K562 (cell line): ENCODE data around the gene FBXO10. TPM values are rescaled to one million over a fixed set of nuclear protein-coding genes. Genes with fewer than 3 reads are reported as not detected.

Experiments
- ATAC-seq: fragments of 200-7000 bp; cut with Tn5 transposase; 3 replicates; pipeline ENCODE4 v1.9.1; 2020; ENCODE audit warnings: moderate library complexity
- BruUV-seq: library from RNA; stranded (reverse); fragments of 400-500 nt; replicated peaks from 2 replicates; lab custom pipeline; 2021; lab: Mats Ljungman, UMichigan
- CTCF ChIA-PET: fragments of 300-600 bp; formaldehyde crosslinking; extraction: SDS; loops from one replicate; lab custom pipeline; 2021; ENCODE audit warnings: low intra/inter-chr PET ratio; lab: Yijun Ruan, JAX
- POLR2A ChIA-PET: fragments of 300-600, 350-650 bp; sonication (Branson Sonifier 250); formaldehyde crosslinking; extraction: SDS; loops from one replicate; lab custom pipeline; 2021; ENCODE audit warnings: antibody characterized with exemption, inconsistent platforms; lab: Yijun Ruan, JAX
- DNase-seq, 4 experiments: peaks; one replicate each; pipeline versions ENCODE4 v3.0.0 to v3.0.0-alpha.2; 2011 to 2018; ENCODE audit warnings: low spot score in 3 of 4, mixed read lengths in 3 of 4; ENCODE audit errors: extremely low read depth in 1 of 4
- FAIRE-seq: peaks from 2 replicates; lab custom pipeline; 2011; peaks lifted over from hg19 to GRCh38; lab: Jason Lieb, UNC
- H2AFZ ChIP-seq: 2 replicates; pipeline ENCODE4 v1.6.0; 2011; ENCODE audit warnings: low read depth, low read length, control low read depth, inconsistent platforms
- H3K27ac ChIP-seq: fragments of 200-600 bp; 3 replicates; pipeline ENCODE4 v1.8.0; 2011; ENCODE audit warnings: low read depth, mild to moderate bottlenecking, control low read depth, inconsistent platforms, low read length, moderate library complexity, mixed read lengths; ENCODE audit errors: extremely low read depth
- H3K27me3 ChIP-seq, 2 experiments: fragments of 300-600 bp in 1 of 2; 2 replicates in 1 of 2; 3 replicates in 1 of 2; pipeline versions ENCODE4 v1.6.0 to v1.8.0; 2011; ENCODE audit warnings: inconsistent platforms in 2 of 2, low read length in 2 of 2, mild to moderate bottlenecking in 1 of 2, mixed read lengths in 1 of 2, moderate library complexity in 1 of 2; ENCODE audit not compliant: control insufficient read depth in 2 of 2, insufficient read depth in 2 of 2
- H3K36me3 ChIP-seq: fragments of 300-600 bp; 3 replicates; pipeline ENCODE4 v1.8.0; 2011; ENCODE audit warnings: mild to moderate bottlenecking, low read length, inconsistent platforms; ENCODE audit not compliant: control insufficient read depth, insufficient read depth
- H3K4me1 ChIP-seq, 2 experiments: fragments of 200-600 bp in 1 of 2; replicated peaks in 1 of 2; 2 replicates in 1 of 2; 3 replicates in 1 of 2; pipeline versions ENCODE4 v1.5.1 to v1.8.0; 2011; ENCODE audit warnings: inconsistent platforms in 2 of 2, low read length in 2 of 2, mild to moderate bottlenecking in 1 of 2, mixed read lengths in 1 of 2, moderate library complexity in 1 of 2; ENCODE audit not compliant: control insufficient read depth in 2 of 2, insufficient read depth in 2 of 2
- H3K4me2 ChIP-seq: 2 replicates; pipeline ENCODE4 v1.6.1; 2011; ENCODE audit warnings: low read length, control low read depth, inconsistent platforms, mixed read lengths; ENCODE audit not compliant: insufficient read depth
- H3K4me3 ChIP-seq: fragments of 200-600 bp; sonication (generic), shearing (Covaris generic); 2 replicates; pipeline ENCODE4 v1.5.1; 2016; ENCODE audit warnings: control low read depth, inconsistent platforms
- H3K79me2 ChIP-seq: fragments of 200-600 bp; 3 replicates; pipeline ENCODE4 v1.8.0; 2011; ENCODE audit warnings: low read length, inconsistent platforms; ENCODE audit not compliant: control insufficient read depth, insufficient read depth
- H3K9ac ChIP-seq, 2 experiments: 2 replicates each; pipeline versions ENCODE4 v1.6.0 to v1.6.1; 2011; ENCODE audit warnings: low read depth in 2 of 2, low read length in 2 of 2, control low read depth in 1 of 2, inconsistent platforms in 1 of 2, mild to moderate bottlenecking in 1 of 2, mixed read lengths in 1 of 2; ENCODE audit not compliant: insufficient read depth in 1 of 2
- H3K9me1 ChIP-seq: one replicate; pipeline ENCODE4 v1.6.0; 2011; ENCODE audit warnings: inconsistent platforms, mild to moderate bottlenecking, low read length, moderate library complexity; ENCODE audit not compliant: control insufficient read depth, insufficient read depth
- H3K9me3 ChIP-seq: replicated peaks from 2 replicates; pipeline ENCODE4 v1.5.1; 2011; ENCODE audit warnings: low read depth, low read length, inconsistent platforms; ENCODE audit not compliant: control insufficient read depth, insufficient read depth
- H4K20me1 ChIP-seq: replicated peaks from 2 replicates; pipeline ENCODE4 v1.6.1; 2011; ENCODE audit warnings: low read length, inconsistent platforms, mixed read lengths; ENCODE audit not compliant: control insufficient read depth, insufficient read depth
- ARID1B ChIP-seq: fragments of 450-650 bp; IDR thresholded peaks from 2 replicates; pipeline ENCODE4 v1.6.1; 2016; ENCODE audit warnings: antibody characterized with exemption, mild to moderate bottlenecking, inconsistent platforms
- CBFA2T2 ChIP-seq: fragments of 450-650 bp; conservative IDR thresholded peaks from 2 replicates; pipeline ENCODE4 v1.6.1; 2017; ENCODE audit warnings: mild to moderate bottlenecking
- CBFA2T3 ChIP-seq: fragments of 450-650 bp; IDR thresholded peaks from 2 replicates; pipeline ENCODE4 v1.6.1; 2017
- DPF2 ChIP-seq: fragments of 450-650 bp; IDR thresholded peaks from 2 replicates; pipeline ENCODE4 v1.6.1; 2016
- EZH2 ChIP-seq: IDR thresholded peaks from 2 replicates; pipeline ENCODE4 v1.6.1; 2012; ENCODE audit warnings: low read depth, mild to moderate bottlenecking, inconsistent platforms, low read length, borderline replicate concordance
- JUNB ChIP-seq: fragments of 450-650 bp; formaldehyde crosslinking; conservative IDR thresholded peaks from 2 replicates; pipeline ENCODE4 v1.4.0; 2020; ENCODE audit warnings: mild to moderate bottlenecking
- MEIS2 ChIP-seq: fragments of 450-650 bp; IDR thresholded peaks from 2 replicates; pipeline ENCODE4 v1.6.1; 2014; ENCODE audit warnings: mild to moderate bottlenecking; ENCODE audit not compliant: partially characterized antibody
- MTA2 ChIP-seq: fragments of 450-650 bp; IDR thresholded peaks from 2 replicates; pipeline ENCODE4 v1.6.1; 2016; ENCODE audit warnings: low read depth
- NCOR1 ChIP-seq: fragments of 450-650 bp; IDR thresholded peaks from 2 replicates; pipeline ENCODE4 v1.6.1; 2016; ENCODE audit warnings: mild to moderate bottlenecking, moderate library complexity
- SMAD4 ChIP-seq: fragments of 250-450 bp; sonication (Bioruptor Pico); conservative IDR thresholded peaks from 2 replicates; pipeline ENCODE4 v1.8.0; 2021; ENCODE audit warnings: inconsistent platforms, mild to moderate bottlenecking, moderate library complexity
- SMARCA4 ChIP-seq: fragments of 450-650 bp; IDR thresholded peaks from 2 replicates; pipeline ENCODE4 v1.6.1; 2016
- SP1 ChIP-seq: sonication (generic); formaldehyde crosslinking; IDR thresholded peaks from 2 replicates; pipeline ENCODE4 v1.8.1; 2022; ENCODE audit warnings: mild to moderate bottlenecking, missing genetic modification reagents
- TAL1 ChIP-seq: fragments of 450-650 bp; IDR thresholded peaks from 2 replicates; pipeline ENCODE4 v1.6.1; 2016; ENCODE audit warnings: mild to moderate bottlenecking
- TCF3 ChIP-seq: sonication (generic); formaldehyde crosslinking; IDR thresholded peaks from 2 replicates; pipeline ENCODE4 v1.4.0; 2020; ENCODE audit warnings: mild to moderate bottlenecking, missing genetic modification reagents
- TEAD4 ChIP-seq, 2 experiments: sonication (generic) in 1 of 2; formaldehyde crosslinking in 1 of 2; IDR thresholded peaks; 2 replicates each; pipeline versions ENCODE4 v1.6.1 to v1.8.0; 2012 to 2022; ENCODE audit warnings: borderline replicate concordance in 1 of 2, inconsistent platforms in 1 of 2, low read length in 1 of 2, mild to moderate bottlenecking in 1 of 2, missing genetic modification reagents in 1 of 2
- TRIM24 ChIP-seq, 2 experiments: fragments of 450-650 bp; IDR thresholded peaks; 2 replicates each; pipeline ENCODE4 v1.6.1; 2016
- WGBS: fragments of 100-300 bp; shearing (Covaris generic); methylation state at CpG from one replicate; pipeline ENCODE4 v1.1.6; 2016; ENCODE audit warnings: low coverage, mixed read lengths; ENCODE audit not compliant: insufficient coverage; ENCODE audit errors: missing lambda C conversion rate; 5-methylcytosine and 5-hydroxymethylcytosine counted together
- in situ Hi-C: fragments of 300-500 bp; cut with MboI; formaldehyde crosslinking; loops from 4 replicates; pipeline ENCODE4 v1.15.0; 2018; ENCODE audit warnings: inconsistent platforms, mixed read lengths
- intact Hi-C: fragments of 100-400 bp; cut with micrococcal nuclease; formaldehyde crosslinking; loops from 2 replicates; pipeline ENCODE4 v1.14.2; 2022
- polyA plus RNA-seq, 8 experiments: library from polyadenylated mRNA; depleted of rRNA in 4 of 8; stranded (reverse) in 5 of 8; unstranded in 3 of 8; fragments of >200 nt; fragmentation: Nextera tagmentation in 2 of 8; fragmentation: Illumina TruSeq in 1 of 8; extraction: Ambion mirVana in 2 of 8; extraction: Trizol in 1 of 8; gene quantifications; 2 replicates each; pipeline versions ENCODE4 v1.2.1 to v1.2.3, GENCODE V29; 2011 to 2014; ENCODE audit warnings: inconsistent platforms in 1 of 8, missing spikeins in 1 of 8
- total RNA-seq, 7 experiments: library from RNA; depleted of rRNA in 6 of 7; stranded (reverse); fragments of >200 nt in 6 of 7; fragmentation: Illumina TruSeq in 2 of 7; extraction: Trizol in 2 of 7; gene quantifications; 2 replicates each; pipeline versions ENCODE4 v1.2.1 to v1.2.3, GENCODE V29; 2011 to 2021; ENCODE audit warnings: low replicate concordance in 1 of 7
- TF ChIP-seq, protein P1 (sequence below): fragments of 450-650 bp; formaldehyde crosslinking; IDR thresholded peaks from 2 replicates; pipeline ENCODE4 v1.4.0; 2020; ENCODE audit warnings: mild to moderate bottlenecking, mixed read lengths
- TF ChIP-seq, protein P2 (sequence below): fragments of 450-650 bp; IDR thresholded peaks from 2 replicates; pipeline ENCODE4 v1.6.1; 2016

The FBXO10 gene
- total and polyA plus RNA-seq, 9 of the 15 experiments (the other 6 are each of a cell fraction or from before 2014, with no cell fraction given) = 0.84 to 9.9 (median 6.0) TPM

DNA sequence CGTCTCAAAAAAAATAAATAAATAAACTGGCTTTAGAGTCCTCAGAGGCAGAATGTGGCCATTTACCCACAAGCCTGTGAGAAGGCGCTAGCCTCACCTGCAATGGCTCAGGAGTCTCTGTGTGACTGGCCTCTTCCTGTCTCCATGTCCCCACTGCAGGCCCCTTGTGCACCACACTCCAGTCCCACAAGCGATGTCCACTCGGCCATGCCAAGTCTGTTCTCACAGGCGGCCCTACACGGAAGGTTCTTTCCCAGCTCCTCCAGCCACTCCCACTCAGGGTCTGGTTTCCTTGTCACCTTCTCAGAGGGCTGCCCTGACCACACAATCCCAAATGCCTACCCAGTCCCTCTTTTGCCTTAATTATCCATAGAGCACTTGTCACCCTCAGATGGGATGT, 52.3 kb downstream of the FBXO10 start (continued):
- TF ChIP-seq, protein P1, sequence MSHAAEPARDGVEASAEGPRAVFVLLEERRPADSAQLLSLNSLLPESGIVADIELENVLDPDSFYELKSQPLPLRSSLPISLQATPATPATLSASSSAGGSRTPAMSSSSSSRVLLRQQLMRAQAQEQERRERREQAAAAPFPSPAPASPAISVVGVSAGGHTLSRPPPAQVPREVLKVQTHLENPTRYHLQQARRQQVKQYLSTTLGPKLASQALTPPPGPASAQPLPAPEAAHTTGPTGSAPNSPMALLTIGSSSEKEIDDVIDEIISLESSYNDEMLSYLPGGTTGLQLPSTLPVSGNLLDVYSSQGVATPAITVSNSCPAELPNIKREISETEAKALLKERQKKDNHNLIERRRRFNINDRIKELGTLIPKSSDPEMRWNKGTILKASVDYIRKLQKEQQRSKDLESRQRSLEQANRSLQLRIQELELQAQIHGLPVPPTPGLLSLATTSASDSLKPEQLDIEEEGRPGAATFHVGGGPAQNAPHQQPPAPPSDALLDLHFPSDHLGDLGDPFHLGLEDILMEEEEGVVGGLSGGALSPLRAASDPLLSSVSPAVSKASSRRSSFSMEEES (CRISPR knock-in tag) = no peak
- no peak for TF ChIP-seq DPF2
- TF ChIP-seq, all 486 proteins: peak for 0

DNA sequence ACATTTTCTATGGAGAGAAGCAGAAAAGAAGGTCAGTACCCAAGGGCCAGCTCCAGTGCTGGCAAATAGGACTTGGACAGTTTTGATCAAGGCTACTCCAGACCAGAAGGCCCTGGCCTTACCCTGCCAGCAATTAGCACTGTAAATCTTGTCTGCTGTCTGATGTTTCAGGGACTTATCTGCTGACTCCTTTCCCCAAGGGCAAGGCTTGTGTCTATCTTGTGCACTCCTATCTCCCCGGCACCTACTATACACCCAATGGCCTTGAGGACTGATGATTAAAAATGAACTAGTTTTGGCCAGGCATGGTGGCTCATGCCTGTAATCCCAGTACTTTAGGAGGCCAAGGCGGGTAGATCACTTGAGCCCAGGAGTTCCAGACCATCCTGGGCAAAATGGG, 53.2 kb downstream of the FBXO10 start:
- H3K9ac ChIP-seq = peak overlapping the region in 1 of 2 experiments; percentile 48; a peak in 1 of 4 replicates
- ATAC-seq = peak; percentile 68
- ChIA-PET POLR2A (interaction anchor here (0.7 to 2.9 kb wide), 3 partner anchors 11 to 37 kb away, joined by 3 to 12 read pairs (median 4); no protein-coding TSS in a partner anchor), CTCF (interaction anchor here (0.5 kb wide), 1 partner anchor 848 kb away, joined by 3 read pairs; no protein-coding TSS in a partner anchor)
- H3K9me3 ChIP-seq = no peaks in the 10 kb centered on the region
- DNase-seq = peak in 2 of 4 experiments; percentile 35 to 43
- BruUV-seq = no TSS peak
- no peaks in the 10 kb centered on the region for H3K79me2 ChIP-seq
- FAIRE-seq = no peak
- H3K4me2 ChIP-seq = no peak overlapping the region
- H3K36me3 ChIP-seq = peaks cover 43% of the 10 kb centered on the region; the same call in 2 of the 3 replicates
- H2AFZ ChIP-seq = no peak overlapping the region
- WGBS = 47% methylated on average over 2 of the region's 2 CpGs
- H3K27ac ChIP-seq = no peak overlapping the region
- intact Hi-C loops (no loop called here), in situ Hi-C loops (no loop called here)
- H3K9me1 ChIP-seq = no peaks in the 10 kb centered on the region
- H3K4me1 ChIP-seq = no peaks in the 10 kb centered on the region
- H3K4me3 ChIP-seq = no peak overlapping the region
- H3K27me3 ChIP-seq = no peaks in the 10 kb centered on the region
- H4K20me1 ChIP-seq = 0 out of 2 replicates have a peak, but pooled peaks cover 6% of the 10 kb centered on the region
- TF ChIP-seq JUNB (CRISPR knock-in tag) (no peak), NCOR1 (peak; percentile 78), SP1 (no peak), SMARCA4 (0 out of 2 replicates have a peak, but pooled peaks have one; percentile 33), TRIM24 (IDR thresholded peaks at IDR 0.05) (0 out of 4 replicates have a peak, but pooled peaks of 1 of the 2 experiments have one; percentile 51), SMAD4 (0 out of 2 replicates have a peak, but pooled peaks have one; percentile 53), TAL1 (peak; percentile 76), TEAD4 (IDR thresholded peaks at IDR 0.05; ENCODE audit: low read length) (peak; percentile 59; the same call in 1 of the 2 replicates), TEAD4 (CRISPR knock-in tag; IDR thresholded peaks at IDR 0.05; ENCODE audit: borderline replicate concordance) (no peak), EZH2 (no peak), MTA2 (peak; percentile 63; the same call in 1 of the 2 replicates), CBFA2T3 (peak; percentile 89), CBFA2T2 (peak; percentile 81), MEIS2 (peak; percentile 88), TCF3 (CRISPR knock-in tag) (peak; percentile 56; the same call in 1 of the 2 replicates), ARID1B (peak; percentile 73)
- TF ChIP-seq, protein P2, sequence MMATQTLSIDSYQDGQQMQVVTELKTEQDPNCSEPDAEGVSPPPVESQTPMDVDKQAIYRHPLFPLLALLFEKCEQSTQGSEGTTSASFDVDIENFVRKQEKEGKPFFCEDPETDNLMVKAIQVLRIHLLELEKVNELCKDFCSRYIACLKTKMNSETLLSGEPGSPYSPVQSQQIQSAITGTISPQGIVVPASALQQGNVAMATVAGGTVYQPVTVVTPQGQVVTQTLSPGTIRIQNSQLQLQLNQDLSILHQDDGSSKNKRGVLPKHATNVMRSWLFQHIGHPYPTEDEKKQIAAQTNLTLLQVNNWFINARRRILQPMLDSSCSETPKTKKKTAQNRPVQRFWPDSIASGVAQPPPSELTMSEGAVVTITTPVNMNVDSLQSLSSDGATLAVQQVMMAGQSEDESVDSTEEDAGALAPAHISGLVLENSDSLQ = peak; percentile 39; the same call in 1 of the 2 replicates
